KBM-7 (cell line): ENCODE results near the gene DSP.

Source experiments
- DNase-seq: peaks from one replicate; pipeline ENCODE4 v3.0.0-alpha.2; 2015
- in situ Hi-C: fragments of 300-500 bp; cut with MboI; formaldehyde crosslinking; loops from 2 replicates; pipeline ENCODE4 v1.14.3; 2020; ENCODE audit warnings: low sequenced_read_pairs, low pct_unique_long_range_greater_than_20kb, mixed read lengths

DSP gene

GRCh38 chr6:7631466-7631865 lies 90.0 kb downstream of the DSP start:
- in situ Hi-C loops: no loop called here
- no peak for DNase-seq

- in situ Hi-C loops: no loop called here
- no peak for DNase-seq
Measured at GRCh38 chr6:7632501-7633290, 91.2 kb downstream of the DSP start.

GRCh38 chr6:7633361-7633760 lies 91.9 kb downstream of the DSP start:
- no peak for DNase-seq
- in situ Hi-C loops: no loop called here

GRCh38 chr6:7636151-7636550 lies 94.7 kb downstream of the DSP start:
- no peak for DNase-seq
- in situ Hi-C loops: no loop called here
